Activated CD4-positive, alpha-beta T cell treated with anti-CD3 and anti-CD28 coated beads, Interleukin-10, Interleukin-2, amounts not matched to agents 100 ng/mL and 50 ng/mL, durations not matched to agents 16 hours and 8 hours (primary cell): ENCODE results near the gene UFSP1.
"Not testable (repeated sequence)": the region's sequence is repeated elsewhere in the genome, so short reads cannot be mapped to it uniquely, and the experiment has no call there.

Experiments
- DNase-seq: peaks from one replicate; pipeline ENCODE4 v3.0.0-alpha.2; 2020

UFSP1 gene

DNA sequence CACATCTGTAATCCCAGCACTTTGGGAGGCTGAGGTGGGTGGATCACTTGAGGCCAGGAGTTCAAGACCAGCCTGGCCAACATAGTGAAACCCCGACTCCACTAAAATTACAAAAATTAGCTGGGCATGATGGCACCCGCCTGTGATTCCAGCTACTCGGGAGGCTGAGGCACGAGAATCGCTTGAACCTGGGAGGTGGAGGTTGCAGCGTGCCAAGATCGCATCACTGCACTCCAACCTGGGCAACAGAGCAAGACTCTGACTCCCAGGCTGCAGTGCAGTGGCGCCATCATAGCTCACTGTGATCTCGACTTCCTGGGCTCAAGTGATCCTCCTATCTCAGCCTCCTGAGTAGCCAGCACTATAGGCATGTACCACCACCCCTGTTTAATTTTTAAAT, 34.6 kb downstream of the UFSP1 start:
- not testable (repeated sequence) for DNase-seq

- no peak for DNase-seq
These were observed 35.2 kb downstream of the UFSP1 start for GRCh38 chr7:100854146-100854895.

DNA sequence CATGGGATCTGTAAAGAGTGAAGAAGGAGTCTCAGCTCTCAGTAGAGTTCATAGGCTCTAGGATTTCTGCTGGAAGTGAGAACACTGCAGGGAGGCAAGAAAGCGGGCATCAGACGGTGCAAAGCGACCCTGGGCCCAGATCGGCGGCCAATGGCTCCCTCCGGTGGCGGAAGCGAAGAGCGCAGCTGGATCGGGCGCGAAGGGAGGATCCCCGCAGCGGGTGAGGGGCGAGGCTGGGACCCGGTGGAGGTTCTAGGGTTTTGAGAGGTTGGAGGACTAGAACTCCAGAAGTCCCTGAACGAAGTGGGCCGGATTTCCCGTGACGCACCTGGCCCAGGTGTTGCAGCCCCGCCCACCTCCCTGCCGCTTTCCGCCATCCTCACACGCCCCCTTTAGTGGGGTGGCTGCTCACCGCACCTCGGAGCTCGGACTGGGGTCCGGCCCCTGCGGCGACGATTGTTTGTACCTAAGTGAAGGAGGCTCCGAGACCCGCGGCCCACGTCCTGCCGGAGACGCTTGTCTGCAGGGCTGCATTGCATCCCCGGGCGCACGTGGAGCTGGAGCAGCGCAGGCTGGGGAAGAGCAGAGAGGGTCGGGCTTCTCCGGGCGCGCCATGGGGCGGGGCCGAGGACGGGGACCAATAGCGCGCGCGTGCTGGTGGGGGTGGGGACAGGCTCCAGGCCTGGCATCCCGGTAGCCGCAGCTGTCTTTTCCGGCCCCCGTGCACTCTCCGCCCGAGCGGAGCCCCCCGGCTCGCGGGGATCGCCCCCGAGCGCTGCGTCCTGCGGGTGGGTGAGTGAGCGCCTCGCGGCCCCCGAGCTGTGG, 37.3 kb downstream of the UFSP1 start, which contains the start of gene SLC12A9:
SLC12A9 (plus strand) TSS at position 666 of the 825 bp plus-strand sequence. CDS start 1,485 bp downstream, outside the sequence.
- DNase-seq: peak; percentile 90

DNA sequence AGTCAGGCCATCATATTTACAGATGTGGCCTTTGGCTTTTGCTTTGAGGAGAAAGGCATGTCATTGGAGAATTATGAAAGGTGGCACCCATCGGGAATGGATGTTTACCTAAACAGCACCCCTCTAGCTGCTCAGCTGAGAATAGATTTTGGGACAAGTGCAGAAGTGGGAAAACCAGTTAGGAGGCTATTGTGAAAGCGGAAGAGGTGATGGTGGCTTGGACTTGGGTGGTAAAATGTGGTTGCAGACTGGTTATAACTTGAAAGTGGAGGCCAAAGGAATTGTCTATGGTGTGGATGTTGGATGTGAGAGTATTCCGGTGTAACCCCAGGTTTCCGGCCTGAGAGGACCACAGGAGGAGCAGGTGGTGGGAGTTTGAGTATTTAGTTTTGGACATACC, 42.2 kb downstream of the UFSP1 start:
- no peak for DNase-seq

DNA sequence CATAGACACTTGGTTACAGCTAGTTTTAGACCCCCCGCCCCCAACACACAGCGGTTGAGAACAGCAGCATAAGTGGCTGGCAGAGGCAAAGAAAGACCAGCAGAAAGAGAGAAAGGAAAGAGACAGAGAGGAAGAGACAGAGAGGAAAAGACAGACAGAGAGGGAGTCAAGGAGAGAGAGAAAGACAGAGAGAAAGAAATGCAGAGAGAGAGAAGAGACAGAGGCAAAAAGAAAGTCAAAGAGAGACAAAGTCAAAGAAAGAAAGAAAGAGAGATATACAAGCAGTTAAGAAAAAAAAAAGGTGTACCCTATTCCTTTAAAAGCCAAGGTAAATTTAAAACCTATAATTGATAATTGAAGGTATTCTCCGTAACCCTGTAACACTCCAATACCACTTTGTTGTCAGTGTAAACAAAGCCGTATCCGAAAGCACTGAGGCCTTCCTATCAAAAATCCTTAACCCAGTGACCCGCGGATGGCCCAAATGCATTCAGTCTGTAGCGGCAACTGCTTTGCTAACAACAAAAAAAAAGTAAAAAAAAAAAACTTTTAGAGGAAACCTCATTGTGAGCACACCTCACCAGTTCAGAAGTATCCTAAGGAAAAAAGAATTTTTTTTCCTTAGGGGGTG, 48.9 kb downstream of the UFSP1 start:
- no peak for DNase-seq

- DNase-seq: no peak
These were observed 50.2 kb downstream of the UFSP1 start for GRCh38 chr7:100839361-100839760.
